ENCODE measurements around the gene GAS7.

GAS7 gene

GRCh38 chr17:10200645-10201044 is 2.2 kb upstream of the GAS7 start:
- no peak for DNase-seq

GRCh38 chr17:10200016-10200415 is 1.6 kb upstream of the GAS7 start:
- DNase-seq, result no peak

GRCh38 chr17:10197721-10198508 is 491 bp downstream of the GAS7 start:
- peak in 6 of 58 donors; percentile 3 to 47 (median 17) for DNase-seq

- peak in 5 of 58 donors; percentile 6 to 24 (median 15) for DNase-seq
These were observed 1.1 kb downstream of the GAS7 start for GRCh38 chr17:10197362-10197720.

- no peak for DNase-seq
These were observed 1.5 kb downstream of the GAS7 start for GRCh38 chr17:10196941-10197340.

- no peak for DNase-seq
These were observed 2.0 kb downstream of the GAS7 start for GRCh38 chr17:10196384-10196895.

GRCh38 chr17:10195090-10195805 is 3.2 kb downstream of the GAS7 start:
- DNase-seq, result no peak

- no peak for DNase-seq
These were observed 4.8 kb downstream of the GAS7 start for GRCh38 chr17:10193632-10194031.

- no peak for DNase-seq
These were observed 5.4 kb downstream of the GAS7 start for GRCh38 chr17:10192972-10193371.

- no peak for DNase-seq
These were observed 5.9 kb downstream of the GAS7 start for GRCh38 chr17:10192461-10192860.

- peak in 1 of 58 donors; percentile 16 for DNase-seq
These were observed 10.9 kb downstream of the GAS7 start for GRCh38 chr17:10187456-10187855.

- DNase-seq, result no peak
These were observed 11.5 kb downstream of the GAS7 start for GRCh38 chr17:10186771-10187410.

- no peak for DNase-seq
These were observed 14.2 kb downstream of the GAS7 start for GRCh38 chr17:10183931-10184930.

- no peak for DNase-seq
These were observed 15.6 kb downstream of the GAS7 start for GRCh38 chr17:10182785-10183184.

- no peak for DNase-seq
These were observed 19.9 kb downstream of the GAS7 start for GRCh38 chr17:10178506-10178991.

- DNase-seq, result peak in 10 of 58 donors; percentile 6 to 34 (median 13)
These were observed 20.4 kb downstream of the GAS7 start for GRCh38 chr17:10177913-10178505.

GRCh38 chr17:10177131-10177912 is 21.1 kb downstream of the GAS7 start:
- no peak for DNase-seq

GRCh38 chr17:10173913-10174312 is 24.5 kb downstream of the GAS7 start:
- DNase-seq, result no peak

GRCh38 chr17:10172778-10173177 is 25.6 kb downstream of the GAS7 start:
- no peak for DNase-seq
